CD14-positive monocyte (primary cell): ENCODE data around the gene WFS1. TPM values are rescaled to one million over a fixed set of nuclear protein-coding genes. Genes with fewer than 3 reads are reported as not detected.

Source experiments
- DNase-seq, 3 donors: peaks; one replicate each; pipeline ENCODE4 v3.0.0-alpha.2; 2011 to 2022
- H2AFZ ChIP-seq: 2 replicates; pipeline ENCODE4 v1.6.0; 2012; ENCODE audit warnings: mild to moderate bottlenecking, low read depth, low read length, inconsistent platforms; ENCODE audit not compliant: insufficient read depth, poor library complexity, severe bottlenecking
- H3K27ac ChIP-seq, 2 donors: 1 replicate in 1 of 2; 2 replicates in 1 of 2; pipeline ENCODE4 v1.5.1; 2012 to 2013; ENCODE audit warnings: low read length in 2 of 2, control low read depth in 1 of 2, inconsistent platforms in 1 of 2, low read depth in 1 of 2, mild to moderate bottlenecking in 1 of 2
- H3K27me3 ChIP-seq, 2 donors: one replicate each; pipeline versions ENCODE4 v1.6.0 to v1.6.1; 2011 to 2013; ENCODE audit warnings: low read length in 2 of 2; ENCODE audit not compliant: control insufficient read depth in 2 of 2, insufficient read depth in 2 of 2
- H3K36me3 ChIP-seq, 2 donors: replicated peaks in 1 of 2; 1 replicate in 1 of 2; 2 replicates in 1 of 2; pipeline versions ENCODE4 v1.5.1 to v1.6.1; 2012 to 2013; ENCODE audit warnings: low read length in 2 of 2, control low read depth in 1 of 2, inconsistent platforms in 1 of 2, mild to moderate bottlenecking in 1 of 2; ENCODE audit not compliant: insufficient read depth in 2 of 2, control insufficient read depth in 1 of 2
- H3K4me1 ChIP-seq, 2 donors: 1 replicate in 1 of 2; 2 replicates in 1 of 2; pipeline versions ENCODE4 v1.5.1 to v1.6.1; 2012 to 2013; ENCODE audit warnings: low read length in 2 of 2, control low read depth in 1 of 2, inconsistent platforms in 1 of 2, mild to moderate bottlenecking in 1 of 2, moderate library complexity in 1 of 2; ENCODE audit not compliant: insufficient read depth in 2 of 2, control insufficient read depth in 1 of 2
- H3K4me2 ChIP-seq: replicated peaks from 2 replicates; pipeline ENCODE3; 2012; ENCODE audit warnings: low read length, moderate library complexity, mild to moderate bottlenecking; ENCODE audit not compliant: poor library complexity, severe bottlenecking; ENCODE audit errors: extremely low read depth
- H3K4me3 ChIP-seq, 3 experiments: fragments of 200-600 bp in 1 of 3; sonication (generic) in 1 of 3; replicated peaks in 1 of 3; 1 replicate in 2 of 3; 2 replicates in 1 of 3; pipeline ENCODE4 v1.5.1; 2011 to 2013; ENCODE audit warnings: low read length in 3 of 3, mild to moderate bottlenecking in 3 of 3, control low read depth in 2 of 3, low read depth in 2 of 3, inconsistent platforms in 1 of 3, moderate library complexity in 1 of 3
- H3K79me2 ChIP-seq: 2 replicates; pipeline ENCODE4 v1.6.0; 2012; ENCODE audit warnings: mild to moderate bottlenecking, control low read depth, inconsistent platforms, low read length, moderate library complexity; ENCODE audit not compliant: insufficient read depth
- H3K9ac ChIP-seq: 2 replicates; pipeline ENCODE4 v1.6.0; 2017; ENCODE audit warnings: low read length, mild to moderate bottlenecking; ENCODE audit not compliant: insufficient read depth, poor library complexity, severe bottlenecking
- H3K9me3 ChIP-seq, 2 donors: replicated peaks in 1 of 2; 1 replicate in 1 of 2; 2 replicates in 1 of 2; pipeline versions ENCODE4 v1.5.1 to v1.6.1; 2012 to 2013; ENCODE audit warnings: low read length in 2 of 2, control low read depth in 1 of 2; ENCODE audit not compliant: control insufficient read depth in 1 of 2, insufficient read depth in 1 of 2
- H4K20me1 ChIP-seq: 2 replicates; pipeline ENCODE4 v1.6.0; 2012; ENCODE audit warnings: mild to moderate bottlenecking, low read length, control low read depth, moderate library complexity; ENCODE audit not compliant: insufficient read depth
- H3K27ac Mint-ChIP-seq, 7 donors: one replicate each; pipeline ENCODE4 v1.8.0; 2020; ENCODE audit warnings: mild to moderate bottlenecking in 7 of 7, mixed read lengths in 7 of 7, moderate library complexity in 6 of 7, inconsistent platforms in 2 of 7
- H3K27me3 Mint-ChIP-seq, 3 donors: one replicate each; pipeline ENCODE4 v1.8.0; 2021 to 2022; ENCODE audit warnings: low read depth in 3 of 3, mild to moderate bottlenecking in 3 of 3, mixed read lengths in 3 of 3, moderate library complexity in 3 of 3, inconsistent platforms in 1 of 3
- H3K36me3 Mint-ChIP-seq, 2 donors: one replicate each; pipeline ENCODE4 v1.8.0; 2020; ENCODE audit warnings: mixed read lengths in 2 of 2, inconsistent platforms in 1 of 2, mild to moderate bottlenecking in 1 of 2
- H3K4me1 Mint-ChIP-seq: one replicate; pipeline ENCODE4 v1.8.0; 2020; ENCODE audit warnings: mild to moderate bottlenecking, mixed read lengths
- H3K4me3 Mint-ChIP-seq, 2 donors: one replicate each; pipeline ENCODE4 v1.8.0; 2020; ENCODE audit warnings: mild to moderate bottlenecking in 2 of 2, mixed read lengths in 2 of 2, moderate library complexity in 1 of 2
- H3K9me3 Mint-ChIP-seq, 7 donors: one replicate each; pipeline ENCODE4 v1.8.0; 2020 to 2022; ENCODE audit warnings: mixed read lengths in 7 of 7, mild to moderate bottlenecking in 6 of 7, moderate library complexity in 6 of 7, inconsistent platforms in 2 of 7
- WGBS: methylation state at CpG from one replicate; pipeline ENCODE4 v1.1.5; 2013; ENCODE audit warnings: missing lambda C conversion rate; ENCODE audit not compliant: insufficient coverage; 5-methylcytosine and 5-hydroxymethylcytosine counted together
- intact Hi-C, 2 donors: fragments of 100-400 bp; cut with micrococcal nuclease; formaldehyde crosslinking; loops; one replicate each; pipeline versions ENCODE4 v1.15.0 to v1.15.1; 2023
- polyA plus RNA-seq, 3 donors: library from polyadenylated mRNA; depleted of rRNA in 1 of 3; unstranded in 2 of 3; stranded (reverse) in 1 of 3; fragments of 300-500 nt in 2 of 3; fragments of >200 nt in 1 of 3; fragmentation: Illumina TruSeq in 2 of 3; gene quantifications; 1 replicate in 2 of 3; 2 replicates in 1 of 3; pipeline ENCODE4 v1.2.3, GENCODE V29; 2012 to 2021
- TF ChIP-seq, protein P1 (sequence below): fragments of 200-600 bp; IDR thresholded peaks from one replicate; pipeline ENCODE4 v1.8.0; 2022; ENCODE audit warnings: antibody characterized with exemption, mild to moderate bottlenecking

The WFS1 gene
- polyA plus RNA-seq, 3 donors, result 0.39 to 1.8 (median 0.93) TPM

- no peaks in the 10 kb centered on the region for H4K20me1 ChIP-seq
- no peaks in the 10 kb centered on the region for H3K4me1 ChIP-seq
- no peak overlapping the region for H3K4me2 ChIP-seq
- no peaks in the 10 kb centered on the region for H3K36me3 ChIP-seq
- DNase-seq, result no peak
- no peak overlapping the region for H3K27ac Mint-ChIP-seq
- peaks cover 0 to 2% (median 1%) of the 10 kb centered on the region in 3 donors for H3K27me3 Mint-ChIP-seq
- no peaks in the 10 kb centered on the region for H3K27me3 ChIP-seq
- no peak overlapping the region for H3K27ac ChIP-seq
- H2AFZ ChIP-seq, result no peak overlapping the region
- no peak overlapping the region for H3K4me3 ChIP-seq
- H3K79me2 ChIP-seq, result no peaks in the 10 kb centered on the region
- H3K9me3 Mint-ChIP-seq, result no peaks in the 10 kb centered on the region
- 60% methylated on average over 5 of the region's 12 CpGs for WGBS
- H3K9me3 ChIP-seq, result no peaks in the 10 kb centered on the region
- H3K9ac ChIP-seq, result no peak overlapping the region
- H3K4me1 Mint-ChIP-seq, result no peaks in the 10 kb centered on the region
- no peak overlapping the region for H3K4me3 Mint-ChIP-seq
- TF ChIP-seq, protein P1, sequence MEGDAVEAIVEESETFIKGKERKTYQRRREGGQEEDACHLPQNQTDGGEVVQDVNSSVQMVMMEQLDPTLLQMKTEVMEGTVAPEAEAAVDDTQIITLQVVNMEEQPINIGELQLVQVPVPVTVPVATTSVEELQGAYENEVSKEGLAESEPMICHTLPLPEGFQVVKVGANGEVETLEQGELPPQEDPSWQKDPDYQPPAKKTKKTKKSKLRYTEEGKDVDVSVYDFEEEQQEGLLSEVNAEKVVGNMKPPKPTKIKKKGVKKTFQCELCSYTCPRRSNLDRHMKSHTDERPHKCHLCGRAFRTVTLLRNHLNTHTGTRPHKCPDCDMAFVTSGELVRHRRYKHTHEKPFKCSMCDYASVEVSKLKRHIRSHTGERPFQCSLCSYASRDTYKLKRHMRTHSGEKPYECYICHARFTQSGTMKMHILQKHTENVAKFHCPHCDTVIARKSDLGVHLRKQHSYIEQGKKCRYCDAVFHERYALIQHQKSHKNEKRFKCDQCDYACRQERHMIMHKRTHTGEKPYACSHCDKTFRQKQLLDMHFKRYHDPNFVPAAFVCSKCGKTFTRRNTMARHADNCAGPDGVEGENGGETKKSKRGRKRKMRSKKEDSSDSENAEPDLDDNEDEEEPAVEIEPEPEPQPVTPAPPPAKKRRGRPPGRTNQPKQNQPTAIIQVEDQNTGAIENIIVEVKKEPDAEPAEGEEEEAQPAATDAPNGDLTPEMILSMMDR, result no peak
- H3K36me3 Mint-ChIP-seq, result no peaks in the 10 kb centered on the region
- intact Hi-C loops, result no loop called here
Observed at GRCh38 chr4:6236816-6237390, 32.7 kb upstream of the WFS1 start.

- intact Hi-C loops, result no loop called here
- WGBS, result 94% methylated on average over 7 of the region's 8 CpGs
- no peaks in the 10 kb centered on the region for H3K36me3 Mint-ChIP-seq
Observed at GRCh38 chr4:6239486-6239885, 30.2 kb upstream of the WFS1 start.

More at GRCh38 chr4:6239486-6239885, 30.2 kb upstream of the WFS1 start:
- Histone ChIP-seq H3K9ac (no peak overlapping the region), H3K4me2 (no peak overlapping the region), H3K4me3 (no peak overlapping the region), H3K79me2 (no peaks in the 10 kb centered on the region), H3K27ac (no peak overlapping the region), H3K27me3 (peaks cover 0 to 4% of the 10 kb centered on the region in 2 donors), H3K36me3 (no peaks in the 10 kb centered on the region), H2AFZ (no peak overlapping the region), H3K9me3 (peaks cover 6 to 9% of the 10 kb centered on the region in 2 donors), H3K4me1 (no peaks in the 10 kb centered on the region), H4K20me1 (no peaks in the 10 kb centered on the region)
- Mint-ChIP-seq H3K27me3 (peaks cover 0 to 10% (median 9%) of the 10 kb centered on the region in 3 donors), H3K4me1 (no peaks in the 10 kb centered on the region), H3K4me3 (no peak overlapping the region), H3K27ac (no peak overlapping the region), H3K9me3 (peaks cover 4 to 11% (median 7%) of the 10 kb centered on the region in 7 donors)
- DNase-seq, result no peak
- TF ChIP-seq, protein P1, result no peak
